H1 (cell line): Measurements from ENCODE around the gene IQSEC3. TPM values are rescaled to one million over a fixed set of nuclear protein-coding genes. Genes with fewer than 3 reads are reported as not detected.

ENCODE experiments used
- CTCF ChIA-PET: fragments of 300-600 bp; sonication (Branson Sonifier 250); formaldehyde crosslinking; loops from one replicate; lab custom pipeline; 2021; ENCODE audit not compliant: partially characterized antibody; lab: Charles Lee
- POLR2A ChIA-PET: fragments of 300-600 bp; sonication (Branson Sonifier 250); formaldehyde crosslinking; loops from one replicate; lab custom pipeline; 2021; ENCODE audit warnings: inconsistent platforms; ENCODE audit not compliant: partially characterized antibody; lab: Charles Lee
- DNase-seq, 2 experiments: peaks; one replicate each; pipeline versions ENCODE4 v3.0.0 to v3.0.0-alpha.2; 2010 to 2022; ENCODE audit warnings: low spot score in 2 of 2, low read depth in 1 of 2, mixed read lengths in 1 of 2
- FAIRE-seq: peaks from 2 replicates; lab custom pipeline; 2011; peaks lifted over from hg19 to GRCh38; lab: Jason Lieb, UNC
- H2AFZ ChIP-seq: 2 replicates; pipeline ENCODE4 v1.8.1; 2012; ENCODE audit warnings: low read length, inconsistent platforms
- H2AK5ac ChIP-seq: 2 replicates; pipeline ENCODE4 v1.6.1; 2013; ENCODE audit warnings: low read depth, low read length
- H2BK120ac ChIP-seq: replicated peaks from 2 replicates; pipeline ENCODE3; 2013; ENCODE audit warnings: low read depth, low read length, inconsistent platforms
- H2BK12ac ChIP-seq: 2 replicates; pipeline ENCODE4 v1.6.1; 2013; ENCODE audit warnings: low read depth, low read length
- H2BK15ac ChIP-seq: 2 replicates; pipeline ENCODE4 v1.6.1; 2013; ENCODE audit warnings: low read length
- H2BK20ac ChIP-seq: 2 replicates; pipeline ENCODE4 v1.6.1; 2013; ENCODE audit warnings: low read length
- H2BK5ac ChIP-seq: 2 replicates; pipeline ENCODE4 v1.6.1; 2013; ENCODE audit warnings: low read depth, low read length
- H3K14ac ChIP-seq: 2 replicates; pipeline ENCODE4 v1.6.1; 2013; ENCODE audit warnings: inconsistent platforms; ENCODE audit not compliant: insufficient read length
- H3K18ac ChIP-seq: 2 replicates; pipeline ENCODE4 v1.6.1; 2013; ENCODE audit warnings: low read length; ENCODE audit errors: extremely low read depth
- H3K23ac ChIP-seq: 2 replicates; pipeline ENCODE4 v1.6.1; 2013; ENCODE audit warnings: inconsistent platforms; ENCODE audit not compliant: insufficient read length
- H3K23me2 ChIP-seq: 2 replicates; pipeline ENCODE4 v1.6.1; 2013; ENCODE audit warnings: low read depth, low read length
- H3K27ac ChIP-seq: 2 replicates; pipeline ENCODE4 v1.6.1; 2011; ENCODE audit warnings: low read depth, low read length, inconsistent platforms
- H3K27me3 ChIP-seq, 4 experiments: replicated peaks in 1 of 4; 1 replicate in 1 of 4; 2 replicates in 3 of 4; pipeline versions ENCODE4 v1.6.1 to v1.8.1; 2011 to 2013; ENCODE audit warnings: low read length in 3 of 4, mild to moderate bottlenecking in 3 of 4, inconsistent platforms in 2 of 4, mixed read lengths in 2 of 4, moderate library complexity in 1 of 4; ENCODE audit not compliant: control insufficient read depth in 3 of 4, insufficient read depth in 3 of 4; ENCODE audit errors: extremely low read depth in 1 of 4
- H3K36me3 ChIP-seq, 4 experiments: 2 replicates each; pipeline versions ENCODE4 v1.6.1 to v1.8.1; 2011 to 2013; ENCODE audit warnings: mild to moderate bottlenecking in 4 of 4, low read length in 3 of 4, moderate library complexity in 2 of 4, control low read depth in 1 of 4, inconsistent platforms in 1 of 4; ENCODE audit not compliant: insufficient read depth in 4 of 4, control insufficient read depth in 2 of 4
- H3K4ac ChIP-seq: replicated peaks from 2 replicates; pipeline ENCODE3; 2013; ENCODE audit warnings: low read length, low read depth, mixed read lengths, inconsistent platforms; ENCODE audit not compliant: insufficient read length
- H3K4me1 ChIP-seq, 4 experiments: replicated peaks in 1 of 4; 1 replicate in 1 of 4; 2 replicates in 3 of 4; pipeline versions ENCODE4 v1.6.1 to v1.8.1; 2011 to 2013; ENCODE audit warnings: low read length in 3 of 4, inconsistent platforms in 2 of 4, mixed read lengths in 1 of 4; ENCODE audit not compliant: insufficient read depth in 4 of 4, control insufficient read depth in 3 of 4
- H3K4me2 ChIP-seq, 2 experiments: 2 replicates each; pipeline versions ENCODE4 v1.6.1 to v1.8.1; 2011 to 2013; ENCODE audit warnings: low read depth in 2 of 2, low read length in 2 of 2, control low read depth in 1 of 2, inconsistent platforms in 1 of 2, mild to moderate bottlenecking in 1 of 2; ENCODE audit not compliant: insufficient read depth in 1 of 2
- H3K4me3 ChIP-seq, 4 experiments: fragments of 200-600, 300-600 bp in 1 of 4; sonication (generic), shearing (Covaris generic), sonication (Bioruptor Twin) in 1 of 4; 2 replicates each; pipeline versions ENCODE4 v1.5.1 to v1.8.1; 2011 to 2016; ENCODE audit warnings: low read length in 4 of 4, low read depth in 3 of 4, control low read depth in 2 of 4, inconsistent platforms in 2 of 4, mild to moderate bottlenecking in 2 of 4, mixed read lengths in 1 of 4, moderate library complexity in 1 of 4; ENCODE audit not compliant: insufficient read depth in 2 of 4; ENCODE audit errors: extremely low read depth in 1 of 4
- H3K56ac ChIP-seq: replicated peaks from 2 replicates; pipeline ENCODE3; 2013; ENCODE audit warnings: low read depth, mild to moderate bottlenecking, mixed read lengths, low read length, inconsistent platforms; ENCODE audit not compliant: insufficient read length
- H3K79me1 ChIP-seq: 2 replicates; pipeline ENCODE4 v1.6.1; 2013; ENCODE audit warnings: low read depth, low read length, control low read depth
- H3K79me2 ChIP-seq, 2 experiments: 2 replicates each; pipeline versions ENCODE4 v1.6.1 to v1.8.1; 2012 to 2013; ENCODE audit warnings: low read length in 2 of 2, mild to moderate bottlenecking in 2 of 2, inconsistent platforms in 1 of 2; ENCODE audit not compliant: insufficient read depth in 2 of 2, control insufficient read depth in 1 of 2
- H3K9ac ChIP-seq, 4 experiments: replicated peaks in 1 of 4; 1 replicate in 1 of 4; 2 replicates in 3 of 4; pipeline versions ENCODE4 v1.6.1 to v1.8.1; 2011 to 2013; ENCODE audit warnings: low read depth in 3 of 4, low read length in 3 of 4, control low read depth in 2 of 4, mild to moderate bottlenecking in 2 of 4, moderate library complexity in 2 of 4, inconsistent platforms in 1 of 4; ENCODE audit errors: extremely low read depth in 1 of 4
- H3K9me3 ChIP-seq, 2 experiments: 2 replicates each; pipeline versions ENCODE4 v1.6.1 to v1.8.1; 2012 to 2013; ENCODE audit warnings: mild to moderate bottlenecking in 2 of 2, moderate library complexity in 2 of 2, control low read depth in 1 of 2, inconsistent platforms in 1 of 2, low read depth in 1 of 2, low read length in 1 of 2, mixed read lengths in 1 of 2; ENCODE audit not compliant: insufficient read depth in 2 of 2
- H4K20me1 ChIP-seq, 2 experiments: replicated peaks in 1 of 2; 2 replicates each; pipeline versions ENCODE3 to v1.8.1; 2011 to 2013; ENCODE audit warnings: inconsistent platforms in 2 of 2, low read length in 2 of 2, mild to moderate bottlenecking in 1 of 2; ENCODE audit not compliant: insufficient read depth in 2 of 2, control insufficient read depth in 1 of 2
- H4K5ac ChIP-seq: 2 replicates; pipeline ENCODE4 v1.6.1; 2013; ENCODE audit warnings: low read length, low read depth, mixed read lengths, inconsistent platforms; ENCODE audit not compliant: insufficient read length
- H4K8ac ChIP-seq: 2 replicates; pipeline ENCODE4 v1.8.0; 2013; ENCODE audit warnings: mild to moderate bottlenecking, moderate library complexity, low read length, inconsistent platforms; ENCODE audit not compliant: insufficient read depth; ENCODE audit errors: extremely low read depth
- H4K91ac ChIP-seq: replicated peaks from 2 replicates; pipeline ENCODE3; 2013; ENCODE audit warnings: low read length, mixed read lengths, inconsistent platforms; ENCODE audit not compliant: insufficient read length
- BACH1 ChIP-seq: IDR thresholded peaks from 2 replicates; pipeline ENCODE4 v1.6.1; 2012; ENCODE audit warnings: low read length, improper control_type of control experiment
- WGBS, 2 experiments: shearing (Covaris generic) in 1 of 2; methylation state at CpG; one replicate each; pipeline versions ENCODE4 v1.1.6 to v1.1.7; 2013 to 2015; ENCODE audit warnings: low lambda C conversion rate in 2 of 2, mixed read lengths in 2 of 2, inconsistent platforms in 1 of 2, low coverage in 1 of 2, missing lambda C conversion rate in 1 of 2; ENCODE audit not compliant: insufficient replicate concordance in 2 of 2, insufficient coverage in 1 of 2, insufficient read length in 1 of 2; ENCODE audit errors: extremely low coverage in 1 of 2, missing lambda C conversion rate in 1 of 2; 5-methylcytosine and 5-hydroxymethylcytosine counted together
- polyA plus RNA-seq, 7 experiments: library from polyadenylated mRNA; depleted of rRNA in 3 of 7; stranded (reverse) in 5 of 7; unstranded in 2 of 7; fragments of >200 nt in 5 of 7; fragments of 200-250 nt in 2 of 7; gene quantifications; 1 replicate in 5 of 7; 2 replicates in 1 of 7; 4 replicates in 1 of 7; pipeline versions ENCODE4 v1.2.1 to v1.2.3, GENCODE V29; 2011 to 2013; ENCODE audit warnings: missing spikeins in 2 of 7, mixed read lengths in 2 of 7
- total RNA-seq: library from RNA; stranded (reverse); fragmentation: NEBNext Ultra II Directional; extraction: Animal tissue kit (Norgen Biotek cat#: 25700); gene quantifications from 2 replicates; pipeline ENCODE4 v1.2.1, GENCODE V29; 2021
- TF ChIP-seq, protein P1 (sequence below): IDR thresholded peaks from 2 replicates; pipeline ENCODE4 v1.6.1; 2012; ENCODE audit warnings: inconsistent platforms

Gene IQSEC3
- total and polyA plus RNA-seq, 2 of the 8 experiments (the other 6 are each of a cell fraction or from before 2014, with no cell fraction given), result 1.2 to 3.1 TPM

GRCh38 chr12:164207-164606 lies 97.6 kb downstream of the IQSEC3 start:
- POLR2A ChIA-PET, result interaction anchor here (1.6 kb wide), 1 partner anchor 14 kb away, joined by 3 read pairs; no protein-coding TSS in a partner anchor
- Histone ChIP-seq H3K27ac (no peak overlapping the region), H2BK5ac (no peak overlapping the region), H4K91ac (no peak overlapping the region), H3K79me1 (no peaks in the 10 kb centered on the region), H3K18ac (no peak overlapping the region), H4K20me1 (no peaks in the 10 kb centered on the region), H3K4ac (no peak overlapping the region), H2BK120ac (no peak overlapping the region), H4K8ac (no peak overlapping the region), H3K4me1 (peaks cover 3 to 11% (median 7%) of the 10 kb centered on the region in 4 experiments), H2BK20ac (no peak overlapping the region), H3K14ac (no peak overlapping the region), H3K4me3 (no peak overlapping the region), H3K4me2 (no peak overlapping the region), H3K56ac (no peak overlapping the region), H3K36me3 (no peaks in the 10 kb centered on the region)
- WGBS, 2 experiments, result 70% methylated on average over 6 of the region's 7 CpGs; no CpG with 5 or more reads in 1 of the 2 experiments
- FAIRE-seq, result no peak
- TF ChIP-seq, protein P1, sequence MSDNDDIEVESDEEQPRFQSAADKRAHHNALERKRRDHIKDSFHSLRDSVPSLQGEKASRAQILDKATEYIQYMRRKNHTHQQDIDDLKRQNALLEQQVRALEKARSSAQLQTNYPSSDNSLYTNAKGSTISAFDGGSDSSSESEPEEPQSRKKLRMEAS, result 0 out of 2 replicates have a peak, but pooled peaks have one; percentile 7
- TF ChIP-seq BACH1, result no peak
- TF ChIP-seq, all 59 proteins: peak for 1
- Histone ChIP-seq H3K23ac (no peak overlapping the region), H3K9me3 (no peaks in the 10 kb centered on the region), H2AFZ (no peak overlapping the region), H4K5ac (no peak overlapping the region), H3K79me2 (no peaks in the 10 kb centered on the region), H3K23me2 (no peaks in the 10 kb centered on the region), H3K27me3 (peaks cover 0 to 3% (median 1%) of the 10 kb centered on the region in 4 experiments; a peak in 1 of 7 replicates), H2AK5ac (no peak overlapping the region), H2BK15ac (peak overlapping the region; percentile 81; the same call in 1 of the 2 replicates), H3K9ac (no peak overlapping the region), H2BK12ac (0 out of 2 replicates have a peak overlapping the region, but pooled peaks have one; percentile 7)
- CTCF ChIA-PET, result interaction anchor here (1.0 to 3.6 kb wide), 4 partner anchors 9 to 56 kb away, joined by 3 to 29 read pairs (median 11); no protein-coding TSS in a partner anchor
- DNase-seq, result no peak
